Astrocyte of the hippocampus (primary cell): ENCODE results near the gene PPIL6.

Experiments used
- DNase-seq: peaks from one replicate; pipeline ENCODE4 v3.0.0; 2011; ENCODE audit warnings: low read depth, low spot score

PPIL6 gene

DNA sequence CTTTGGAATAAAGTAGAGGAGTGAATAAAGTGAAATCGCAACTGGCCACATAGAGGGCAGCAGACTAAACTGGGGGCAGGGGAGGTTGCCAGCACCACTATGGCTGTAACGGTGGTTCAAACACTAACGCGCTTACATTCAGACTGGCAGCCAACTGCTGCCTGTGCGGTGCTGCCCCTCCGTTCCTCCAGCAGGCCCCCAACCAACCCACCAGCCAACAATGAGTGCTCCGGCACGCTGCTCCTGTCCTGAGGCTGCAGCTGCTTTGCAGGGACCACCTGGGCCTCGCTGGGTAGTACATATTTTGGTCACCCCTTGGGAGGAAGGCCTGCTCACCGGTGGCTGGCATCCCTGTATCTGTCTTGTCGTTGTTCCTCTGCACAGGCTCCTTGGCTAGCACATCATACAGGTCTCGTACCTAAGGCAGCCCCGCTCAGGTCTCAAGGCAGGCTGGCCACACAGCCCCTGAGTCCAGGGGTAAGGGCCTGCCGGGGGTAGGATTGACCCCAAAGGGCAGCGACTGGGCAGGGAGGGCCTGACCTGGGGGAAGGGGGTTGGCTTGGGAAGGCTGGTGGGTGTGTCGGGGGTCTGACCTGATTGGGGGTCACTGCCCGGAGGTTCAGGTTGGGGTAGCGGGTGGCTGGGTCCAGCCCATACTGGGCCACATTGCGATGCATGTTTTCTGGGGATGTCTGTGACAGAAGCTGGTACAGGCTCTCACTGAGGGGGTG lies 8.8 kb upstream of the PPIL6 start:
- DNase-seq: no peak

DNA sequence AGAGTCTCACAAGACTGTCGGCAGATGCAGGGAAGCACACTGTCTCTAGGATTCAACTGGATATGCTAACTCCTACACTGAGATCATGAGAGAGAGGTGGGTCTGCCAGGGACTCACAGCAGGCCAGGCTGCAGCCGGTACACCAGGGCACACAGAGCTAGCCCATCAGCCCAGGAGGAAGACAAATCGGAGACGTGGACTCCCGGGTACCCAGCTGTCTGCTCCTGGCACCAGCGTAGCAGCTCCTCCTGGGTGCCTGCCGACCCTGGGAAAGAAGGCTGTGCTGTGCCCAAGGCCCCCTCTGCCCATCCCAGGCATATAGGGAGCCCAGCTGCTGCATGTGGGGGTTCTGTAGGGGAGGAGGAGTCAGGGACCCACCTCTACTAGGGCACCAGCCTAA lies 8.2 kb upstream of the PPIL6 start:
- DNase-seq: no peak

DNA sequence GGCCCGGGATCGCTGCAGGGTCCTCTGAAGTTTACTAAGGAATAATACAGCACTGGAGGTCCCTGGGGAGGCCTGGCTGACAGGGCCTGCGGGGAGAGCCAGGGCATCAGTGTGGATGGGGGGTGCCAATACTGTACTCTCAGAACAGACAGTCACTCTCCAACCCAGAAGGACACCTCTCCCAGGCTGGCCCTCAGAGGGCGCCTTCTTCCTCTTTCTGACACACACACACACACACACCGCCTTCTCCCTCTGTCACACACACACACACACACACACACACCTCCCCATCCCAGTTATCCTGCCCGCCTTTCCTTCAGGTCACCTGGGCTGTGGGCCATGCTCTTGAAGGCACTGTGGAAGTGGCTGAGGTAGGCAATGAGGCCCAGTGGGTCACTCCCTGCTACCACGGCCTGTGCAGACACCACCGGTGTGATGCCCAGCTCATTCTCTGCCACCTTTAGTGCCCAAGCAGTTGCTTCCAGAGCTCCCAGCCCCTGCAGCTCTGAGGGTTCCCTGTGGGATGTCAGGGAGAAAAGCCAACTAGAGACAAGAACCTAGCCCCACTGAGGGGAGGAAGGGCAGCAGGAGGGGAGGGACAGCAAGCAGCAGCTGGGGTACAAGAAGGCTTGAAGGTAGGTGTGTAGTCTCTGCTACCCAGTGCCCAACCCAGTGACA lies 7.6 kb upstream of the PPIL6 start:
- DNase-seq: no peak

- DNase-seq: no peak
Measured at GRCh38 chr6:109447087-109447486, 6.7 kb upstream of the PPIL6 start.

DNA sequence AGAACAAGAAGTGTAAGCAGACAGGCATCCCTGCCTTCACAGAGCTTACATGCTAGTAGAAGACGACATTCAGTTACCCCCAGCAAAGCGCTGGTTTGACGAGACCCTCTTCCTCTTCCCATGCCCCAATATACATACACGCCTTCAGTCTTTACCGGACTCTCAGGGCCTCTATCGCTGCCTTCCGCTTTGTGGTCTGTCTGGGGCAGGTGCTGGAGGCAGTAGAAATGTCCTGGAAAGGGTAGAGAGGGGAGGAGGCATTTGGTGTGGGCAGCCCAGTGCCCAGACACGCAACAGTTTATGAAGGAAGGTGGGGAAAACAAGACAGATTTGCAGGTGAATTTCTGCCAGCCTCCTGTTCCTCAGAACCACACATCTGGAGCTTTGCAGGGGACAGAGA lies 6.1 kb upstream of the PPIL6 start:
- no peak for DNase-seq

GRCh38 chr6:109446072-109446471 lies 5.6 kb upstream of the PPIL6 start:
- no peak for DNase-seq

DNA sequence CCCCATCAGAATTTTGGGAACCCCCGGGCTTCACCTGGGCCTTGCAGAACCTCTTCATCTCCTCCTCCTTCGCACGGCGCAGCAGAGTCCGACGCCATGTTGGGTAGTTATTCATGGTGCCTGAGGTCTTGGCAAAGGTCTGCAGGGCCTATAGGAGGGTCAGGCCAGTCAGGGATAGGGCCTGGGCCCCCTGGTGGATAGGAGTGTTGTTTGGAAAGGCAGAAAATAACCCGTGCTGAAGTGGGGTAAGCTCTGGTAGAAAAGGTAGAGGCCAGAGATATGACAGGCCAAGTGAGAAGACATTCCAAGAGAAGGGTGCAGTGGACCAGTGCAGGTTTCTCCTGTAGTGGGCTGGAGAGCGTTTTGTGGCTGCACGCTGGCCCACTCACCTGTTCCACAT lies 5.0 kb upstream of the PPIL6 start:
- no peak for DNase-seq

- no peak for DNase-seq
Measured at GRCh38 chr6:109443425-109443950, 3.1 kb upstream of the PPIL6 start.

DNA sequence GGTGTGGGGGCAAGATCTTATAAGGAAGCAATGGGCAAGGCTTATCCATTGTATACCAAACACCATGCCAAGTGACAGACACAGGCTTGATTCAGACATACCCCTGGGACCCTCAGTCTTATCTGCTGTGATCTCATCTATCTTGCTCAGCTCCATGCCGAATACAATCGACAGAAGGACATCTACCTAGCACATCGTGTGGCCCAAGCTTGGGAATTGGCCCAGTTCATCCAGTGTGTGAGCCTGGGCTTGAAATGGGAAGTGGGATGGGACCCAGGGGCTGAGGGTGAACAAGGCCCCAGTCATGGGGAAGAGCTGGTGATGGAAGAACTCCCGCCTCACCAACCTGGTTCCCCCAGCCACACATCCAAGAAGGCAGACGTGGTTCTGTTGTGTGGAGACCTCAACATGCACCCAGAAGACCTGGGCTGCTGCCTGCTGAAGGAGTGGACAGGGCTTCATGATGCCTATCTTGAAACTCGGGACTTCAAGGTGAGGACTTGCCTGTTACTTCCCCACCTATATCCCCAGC lies 2.0 kb upstream of the PPIL6 start:
- DNase-seq: no peak

- peak; percentile 73 for DNase-seq
Measured at GRCh38 chr6:109441069-109441816, 815 bp upstream of the PPIL6 start.

GRCh38 chr6:109436041-109436440 lies 4.4 kb downstream of the PPIL6 start:
- DNase-seq: no peak

DNA sequence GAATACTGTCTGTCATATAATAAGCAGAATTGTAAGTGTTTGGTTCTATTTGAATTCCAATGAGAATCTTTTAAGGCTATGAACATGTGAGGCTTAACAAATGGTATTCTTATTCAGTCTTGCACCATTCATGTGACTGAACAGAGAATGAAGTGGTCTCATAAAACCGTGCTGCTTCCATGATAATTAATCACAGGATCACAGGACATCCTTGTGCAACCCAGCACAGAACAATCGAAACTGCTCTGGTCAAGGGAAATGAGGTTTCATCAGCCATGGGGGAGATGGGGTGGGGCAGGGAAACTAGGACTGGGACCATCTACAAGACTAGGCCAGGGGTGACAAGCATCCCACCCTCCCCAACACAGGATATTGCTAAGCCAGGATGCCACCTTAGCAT lies 6.0 kb downstream of the PPIL6 start:
- no peak for DNase-seq

GRCh38 chr6:109429496-109429895 lies 10.9 kb downstream of the PPIL6 start:
- DNase-seq: no peak

DNA sequence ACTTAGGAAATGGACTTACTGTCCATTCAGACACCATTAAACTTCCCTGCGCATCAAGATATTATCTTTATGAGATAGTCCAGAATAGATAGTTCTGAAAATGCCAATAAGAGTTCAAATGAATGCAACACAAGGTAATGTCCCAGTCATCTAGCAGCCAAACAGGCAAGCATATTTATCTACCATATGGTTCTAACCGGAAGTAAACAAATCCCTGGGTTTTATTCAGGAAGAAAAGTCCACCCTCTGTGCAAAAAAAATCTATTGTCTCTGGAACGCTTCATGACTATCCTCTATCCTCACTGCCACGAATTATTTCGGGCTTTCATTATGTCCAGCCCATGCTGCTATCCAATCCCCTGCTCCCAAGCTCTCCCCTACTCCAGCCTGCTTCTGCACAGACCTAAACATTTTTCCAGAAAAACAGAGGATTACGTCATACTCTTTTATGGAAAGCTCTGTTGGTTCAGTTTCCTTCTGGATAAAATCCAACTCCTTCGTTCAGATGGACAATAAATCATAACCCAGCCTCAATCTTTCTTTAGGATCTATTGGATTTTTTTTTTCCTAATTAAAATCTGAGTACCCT lies 11.4 kb downstream of the PPIL6 start:
- DNase-seq: no peak

- DNase-seq: no peak
Measured at GRCh38 chr6:109424946-109425345, 15.5 kb downstream of the PPIL6 start.

DNA sequence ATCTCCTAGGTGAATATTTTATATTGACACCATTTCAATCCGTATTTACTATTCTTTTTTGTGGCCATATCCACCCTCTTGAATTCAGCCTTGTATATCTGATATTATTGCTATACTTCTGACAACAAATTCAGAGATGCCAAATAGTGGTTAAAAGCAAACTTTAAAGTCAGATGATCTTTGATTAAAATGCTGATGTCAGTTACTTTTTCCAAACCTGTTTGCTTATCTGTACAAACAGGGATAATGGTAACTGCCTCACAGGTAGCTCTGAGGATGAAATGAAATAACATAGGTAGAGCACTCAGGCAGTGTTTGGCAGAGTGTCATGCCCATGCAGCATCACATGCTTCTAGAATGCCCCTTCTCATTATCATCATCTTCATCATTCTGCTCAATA lies 19.2 kb downstream of the PPIL6 start:
- DNase-seq: no peak

- peak; percentile 23 for DNase-seq
Measured at GRCh38 chr6:109420751-109421150, 19.7 kb downstream of the PPIL6 start.

GRCh38 chr6:109417646-109418045 lies 22.8 kb downstream of the PPIL6 start:
- no peak for DNase-seq

GRCh38 chr6:109411034-109411433 lies 29.4 kb downstream of the PPIL6 start:
- DNase-seq: no peak

DNA sequence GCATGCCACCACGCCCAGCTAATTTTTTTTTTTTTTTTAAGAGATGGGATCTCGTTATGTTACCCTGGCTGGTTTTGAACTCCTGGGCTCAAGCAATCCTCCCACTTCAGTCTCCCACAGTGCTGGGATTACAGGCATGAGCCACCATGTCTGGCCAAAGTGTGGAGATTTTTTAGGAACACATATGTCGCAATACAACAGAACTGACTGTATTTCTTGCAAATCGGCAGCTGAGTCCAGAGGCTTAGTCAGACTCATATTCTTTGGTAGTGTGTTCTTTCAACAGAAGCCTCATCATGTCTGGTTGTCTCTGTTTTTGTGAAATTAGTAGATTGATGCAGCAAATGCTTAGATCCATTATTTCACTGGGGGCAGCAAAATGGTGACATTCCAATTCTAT lies 34.2 kb downstream of the PPIL6 start:
- DNase-seq: no peak

GRCh38 chr6:109397020-109397419 lies 43.4 kb downstream of the PPIL6 start:
- DNase-seq: no peak
